Thyroid gland (tissue), 4 donors: ENCODE data around the gene CHST9. TPM values are rescaled to one million over a fixed set of nuclear protein-coding genes. Genes with fewer than 3 reads are reported as not detected.

Source experiments
- DNase-seq, 2 donors: peaks; one replicate each; pipeline ENCODE4 v3.0.0-alpha.2; 2019
- H3K27ac ChIP-seq, 3 donors: fragments of 200-600 bp; sonication (generic); 1 replicate in 2 of 3; 2 replicates in 1 of 3; pipeline ENCODE4 v1.5.1; 2016 to 2019; ENCODE audit warnings: mild to moderate bottlenecking in 1 of 3, moderate library complexity in 1 of 3
- H3K27me3 ChIP-seq: fragments of 200-600 bp; sonication (generic); one replicate; pipeline ENCODE4 v1.5.1; 2019
- H3K36me3 ChIP-seq, 2 donors: fragments of 200-600 bp; sonication (generic); one replicate each; pipeline ENCODE4 v1.5.1; 2016 to 2019
- H3K4me1 ChIP-seq, 2 donors: fragments of 200-600 bp; sonication (generic); one replicate each; pipeline ENCODE4 v1.5.1; 2017 to 2019
- H3K4me3 ChIP-seq, 3 donors: fragments of 200-600 bp; sonication (generic); replicated peaks in 1 of 3; 1 replicate in 2 of 3; 2 replicates in 1 of 3; pipeline ENCODE4 v1.5.1; 2016; ENCODE audit warnings: mild to moderate bottlenecking in 1 of 3
- H3K9me3 ChIP-seq: fragments of 200-600 bp; sonication (generic); one replicate; pipeline ENCODE4 v1.5.1; 2017
- POLR2A ChIP-seq, 2 donors: fragments of 450-650 bp; IDR thresholded peaks; one replicate each; pipeline ENCODE4 v1.6.1; 2017; ENCODE audit warnings: antibody characterized with exemption in 2 of 2, mild to moderate bottlenecking in 2 of 2, moderate library complexity in 1 of 2
- WGBS, 2 donors: methylation state at CpG; one replicate each; pipeline ENCODE4 v1.1.5; 2017; 5-methylcytosine and 5-hydroxymethylcytosine counted together
- intact Hi-C: fragments of 100-400 bp; cut with DNase I; formaldehyde crosslinking; loops from one replicate; pipeline ENCODE4 v1.15.1; 2023
- total RNA-seq, 4 donors: library from RNA; depleted of rRNA; stranded (reverse); fragments of >200 nt; gene quantifications; one replicate each; pipeline ENCODE4 v1.2.3, GENCODE V29; 2016
- TF ChIP-seq, protein P1 (sequence below), 6 experiments: fragments of 200-600 bp in 3 of 6; fragments of 450-650 bp in 3 of 6; sonication (generic) in 3 of 6; IDR thresholded peaks; one replicate each; pipeline ENCODE4 v1.5.1; 2016 to 2019; ENCODE audit warnings: antibody characterized with exemption in 6 of 6, mild to moderate bottlenecking in 2 of 6, inconsistent platforms in 1 of 6, moderate library complexity in 1 of 6

Gene CHST9
- total RNA-seq, 4 donors from 2014 or later = under 0.01 to 0.13 (median 0.05) TPM; not detected in 1

DNA sequence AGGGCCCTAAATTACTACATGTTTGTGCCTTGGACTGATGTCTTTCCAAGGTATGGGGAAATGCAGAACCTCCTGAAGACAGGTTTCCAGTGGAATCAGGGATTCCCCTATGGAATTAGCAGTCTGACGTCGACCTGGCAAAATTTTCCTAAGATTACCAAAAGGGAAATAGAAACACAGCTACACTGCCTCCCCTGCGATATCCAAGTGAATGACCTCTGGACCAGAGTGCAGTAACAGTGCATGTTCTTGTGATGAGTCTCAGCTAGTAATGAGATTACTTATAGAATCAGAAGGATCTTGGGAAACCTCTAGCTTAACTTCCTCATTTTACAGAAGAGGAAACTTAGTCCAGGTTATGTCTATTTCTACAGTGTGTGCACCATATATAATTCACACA, 21.3 kb upstream of the CHST9 start:
- TF ChIP-seq, protein P1, sequence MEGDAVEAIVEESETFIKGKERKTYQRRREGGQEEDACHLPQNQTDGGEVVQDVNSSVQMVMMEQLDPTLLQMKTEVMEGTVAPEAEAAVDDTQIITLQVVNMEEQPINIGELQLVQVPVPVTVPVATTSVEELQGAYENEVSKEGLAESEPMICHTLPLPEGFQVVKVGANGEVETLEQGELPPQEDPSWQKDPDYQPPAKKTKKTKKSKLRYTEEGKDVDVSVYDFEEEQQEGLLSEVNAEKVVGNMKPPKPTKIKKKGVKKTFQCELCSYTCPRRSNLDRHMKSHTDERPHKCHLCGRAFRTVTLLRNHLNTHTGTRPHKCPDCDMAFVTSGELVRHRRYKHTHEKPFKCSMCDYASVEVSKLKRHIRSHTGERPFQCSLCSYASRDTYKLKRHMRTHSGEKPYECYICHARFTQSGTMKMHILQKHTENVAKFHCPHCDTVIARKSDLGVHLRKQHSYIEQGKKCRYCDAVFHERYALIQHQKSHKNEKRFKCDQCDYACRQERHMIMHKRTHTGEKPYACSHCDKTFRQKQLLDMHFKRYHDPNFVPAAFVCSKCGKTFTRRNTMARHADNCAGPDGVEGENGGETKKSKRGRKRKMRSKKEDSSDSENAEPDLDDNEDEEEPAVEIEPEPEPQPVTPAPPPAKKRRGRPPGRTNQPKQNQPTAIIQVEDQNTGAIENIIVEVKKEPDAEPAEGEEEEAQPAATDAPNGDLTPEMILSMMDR (IDR thresholded peaks at IDR 0.05) = no peak
- no peak for TF ChIP-seq POLR2A (IDR thresholded peaks at IDR 0.05)
- DNase-seq = no peak
- H3K27me3 ChIP-seq = no peaks in the 10 kb centered on the region
- H3K9me3 ChIP-seq = no peaks in the 10 kb centered on the region
- intact Hi-C loops = no loop called here
- no peaks in the 10 kb centered on the region for H3K36me3 ChIP-seq
- WGBS, 2 donors = 83 to 87% methylated on average over 3 of the region's 3 CpGs
- H3K27ac ChIP-seq = no peak overlapping the region
- no peaks in the 10 kb centered on the region for H3K4me1 ChIP-seq
- no peak overlapping the region for H3K4me3 ChIP-seq

DNA sequence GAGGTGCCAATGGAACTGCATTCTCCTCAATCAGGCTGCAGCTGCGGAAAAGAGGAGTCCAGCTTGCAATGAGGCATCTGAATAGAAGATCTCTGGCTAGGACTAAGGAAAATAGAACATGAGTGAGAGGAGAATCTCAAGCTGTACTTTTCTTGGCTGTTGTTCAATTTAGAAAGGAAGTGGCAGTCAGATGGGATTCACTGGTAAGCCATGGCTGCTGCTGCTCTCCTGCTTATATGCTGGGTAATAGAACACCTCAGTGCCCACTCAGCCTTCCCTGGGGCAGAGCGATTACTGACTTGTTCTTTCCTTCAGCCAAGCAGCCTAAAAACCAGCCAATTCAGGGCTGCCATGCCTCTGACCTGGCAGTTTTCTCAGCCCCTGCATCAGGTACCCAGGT, 17.6 kb upstream of the CHST9 start:
- no peaks in the 10 kb centered on the region for H3K36me3 ChIP-seq
- no peaks in the 10 kb centered on the region for H3K4me1 ChIP-seq
- WGBS, 2 donors = 65 to 66% methylated on average over 2 of the region's 2 CpGs
- no peak for DNase-seq
- H3K4me3 ChIP-seq = no peak overlapping the region
- TF ChIP-seq, protein P1 (IDR thresholded peaks at IDR 0.05) = no peak
- no peak for TF ChIP-seq POLR2A (IDR thresholded peaks at IDR 0.05)
- intact Hi-C loops = no loop called here
- no peaks in the 10 kb centered on the region for H3K9me3 ChIP-seq
- no peaks in the 10 kb centered on the region for H3K27me3 ChIP-seq
- H3K27ac ChIP-seq = no peak overlapping the region

DNA sequence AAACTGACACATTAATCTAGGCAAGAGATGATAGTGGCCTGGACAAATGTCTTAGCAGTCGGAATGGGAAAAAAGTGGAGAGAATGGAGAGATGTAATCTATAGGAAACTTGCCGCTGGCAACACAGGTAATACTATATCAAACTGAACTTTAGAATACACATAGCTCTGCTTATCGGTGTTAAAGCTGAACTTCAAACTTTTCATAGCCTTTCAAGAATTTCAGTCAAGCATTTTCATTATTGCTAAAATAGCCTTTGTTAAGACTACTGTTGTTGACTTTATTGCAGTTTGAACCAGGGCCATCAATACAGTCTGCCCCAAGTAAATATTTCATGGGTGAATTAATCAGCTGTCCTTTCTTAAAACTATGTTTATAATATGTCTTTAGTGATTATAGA, 12.9 kb upstream of the CHST9 start:
- TF ChIP-seq, protein P1 (IDR thresholded peaks at IDR 0.05) = no peak
- no peak for TF ChIP-seq POLR2A (IDR thresholded peaks at IDR 0.05)
- intact Hi-C loops = no loop called here
- WGBS, 2 donors = 66 to 77% methylated on average over 3 of the region's 3 CpGs

DNA sequence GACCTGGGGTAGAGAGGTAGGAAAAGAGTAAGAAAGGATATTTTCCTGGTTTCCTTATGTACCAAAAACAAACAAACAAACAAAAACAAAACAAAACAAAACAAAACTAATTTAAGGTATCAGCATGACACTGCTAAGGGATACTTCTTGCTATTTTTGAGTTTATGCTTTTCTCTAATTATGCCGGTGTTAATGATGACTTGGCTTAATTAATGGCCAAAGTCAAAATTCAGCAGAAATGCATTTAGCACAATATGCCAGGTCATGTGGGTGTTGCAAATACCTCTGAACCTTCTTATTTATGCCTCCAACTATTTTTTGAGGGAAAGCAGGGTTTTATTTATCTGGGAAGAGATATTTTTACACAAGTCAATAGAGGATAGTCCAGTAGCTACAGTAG, 3.2 kb upstream of the CHST9 start:
- H3K9me3 ChIP-seq = no peaks in the 10 kb centered on the region
- no peak overlapping the region for H3K27ac ChIP-seq
- H3K4me3 ChIP-seq = no peak overlapping the region
- intact Hi-C loops = no loop called here
- TF ChIP-seq POLR2A (IDR thresholded peaks at IDR 0.05) = no peak
- TF ChIP-seq, protein P1 (IDR thresholded peaks at IDR 0.05) = no peak
- no peaks in the 10 kb centered on the region for H3K36me3 ChIP-seq
- 88 to 95% methylated on average over 1 of the region's 1 CpG for WGBS, 2 donors
- no peaks in the 10 kb centered on the region for H3K27me3 ChIP-seq
- DNase-seq = no peak
- peaks cover 0 to 7% of the 10 kb centered on the region in 2 donors for H3K4me1 ChIP-seq

More for the DNA sequence above, 12.9 kb upstream of the CHST9 start:
- H3K36me3 ChIP-seq = no peaks in the 10 kb centered on the region
- DNase-seq = no peak
- H3K27ac ChIP-seq = no peak overlapping the region
- H3K4me1 ChIP-seq = no peaks in the 10 kb centered on the region
- H3K4me3 ChIP-seq = no peak overlapping the region
- no peaks in the 10 kb centered on the region for H3K27me3 ChIP-seq
- no peaks in the 10 kb centered on the region for H3K9me3 ChIP-seq

DNA sequence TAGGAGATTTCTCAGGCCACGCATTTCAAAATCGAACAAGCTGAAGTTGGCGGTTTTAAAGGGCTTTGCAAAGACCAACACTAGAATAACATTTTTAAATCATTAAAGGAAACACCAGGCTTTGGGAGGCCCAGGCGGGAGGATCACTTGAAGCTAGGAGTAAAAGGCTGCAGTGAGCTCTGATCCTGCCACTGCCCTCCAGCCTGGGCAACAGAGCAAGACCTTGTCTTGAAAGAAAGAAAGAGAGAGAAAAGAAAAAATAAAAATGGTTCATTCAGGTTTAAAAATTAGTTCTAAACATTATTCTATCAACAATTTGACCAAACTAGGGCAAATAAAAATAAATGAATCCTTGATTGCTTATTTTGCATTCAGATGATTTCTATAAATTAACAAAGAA, 789 bp upstream of the CHST9 start:
- Histone ChIP-seq H3K27me3 (no peaks in the 10 kb centered on the region), H3K9me3 (no peaks in the 10 kb centered on the region), H3K4me1 (peaks cover 0 to 7% of the 10 kb centered on the region in 2 donors), H3K36me3 (no peaks in the 10 kb centered on the region), H3K27ac (no peak overlapping the region), H3K4me3 (no peak overlapping the region)
- no peak for TF ChIP-seq POLR2A (IDR thresholded peaks at IDR 0.05)
- TF ChIP-seq, protein P1 (IDR thresholded peaks at IDR 0.05) = no peak
- WGBS, 2 donors = 74 to 83% methylated on average over 4 of the region's 4 CpGs
- intact Hi-C loops = no loop called here
- no peak for DNase-seq
